ENCODE data around the gene STARD13.

STARD13 gene

DNA sequence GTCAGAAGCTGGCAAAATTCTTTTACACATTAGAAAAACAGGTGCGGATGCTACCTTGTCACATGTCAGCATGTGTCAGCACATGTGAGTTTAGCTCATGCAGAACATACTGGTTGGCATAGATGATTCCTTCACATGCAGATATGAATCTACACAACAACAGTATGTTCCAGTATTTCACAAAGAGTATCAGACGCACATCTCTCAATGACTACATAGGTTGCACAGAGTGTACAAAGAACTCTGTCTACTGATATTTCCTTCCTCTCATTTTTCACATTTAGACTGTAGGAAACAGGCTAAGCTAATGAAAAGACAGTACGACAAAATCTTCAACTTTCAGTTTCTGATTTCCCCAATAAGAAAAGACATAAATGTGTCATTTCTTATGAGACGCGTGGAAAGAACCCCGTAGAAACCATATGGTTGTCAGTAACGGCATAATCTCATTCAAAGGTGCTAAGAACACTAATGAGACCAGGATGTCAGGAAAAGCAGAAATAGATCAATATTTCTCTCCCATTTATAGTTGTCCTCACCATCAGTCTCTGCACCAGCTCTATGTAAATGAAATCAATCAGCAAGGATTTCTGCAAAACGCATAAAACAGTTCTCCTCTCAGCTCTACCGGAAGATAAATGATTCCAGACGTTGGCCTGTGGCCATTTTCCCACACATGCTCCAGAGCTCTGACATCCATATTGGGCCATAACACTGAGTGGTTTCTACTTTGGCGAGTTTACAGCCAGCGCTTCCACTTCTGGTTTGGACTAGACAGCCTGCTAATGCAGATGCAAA lies 81.2 kb downstream of the STARD13 start:
- H3K4me3 ChIP-seq (ENCODE audit: low read length) = no peak overlapping the region
- no peak for DNase-seq (ENCODE audit: low read depth)
- TF ChIP-seq, protein P1, sequence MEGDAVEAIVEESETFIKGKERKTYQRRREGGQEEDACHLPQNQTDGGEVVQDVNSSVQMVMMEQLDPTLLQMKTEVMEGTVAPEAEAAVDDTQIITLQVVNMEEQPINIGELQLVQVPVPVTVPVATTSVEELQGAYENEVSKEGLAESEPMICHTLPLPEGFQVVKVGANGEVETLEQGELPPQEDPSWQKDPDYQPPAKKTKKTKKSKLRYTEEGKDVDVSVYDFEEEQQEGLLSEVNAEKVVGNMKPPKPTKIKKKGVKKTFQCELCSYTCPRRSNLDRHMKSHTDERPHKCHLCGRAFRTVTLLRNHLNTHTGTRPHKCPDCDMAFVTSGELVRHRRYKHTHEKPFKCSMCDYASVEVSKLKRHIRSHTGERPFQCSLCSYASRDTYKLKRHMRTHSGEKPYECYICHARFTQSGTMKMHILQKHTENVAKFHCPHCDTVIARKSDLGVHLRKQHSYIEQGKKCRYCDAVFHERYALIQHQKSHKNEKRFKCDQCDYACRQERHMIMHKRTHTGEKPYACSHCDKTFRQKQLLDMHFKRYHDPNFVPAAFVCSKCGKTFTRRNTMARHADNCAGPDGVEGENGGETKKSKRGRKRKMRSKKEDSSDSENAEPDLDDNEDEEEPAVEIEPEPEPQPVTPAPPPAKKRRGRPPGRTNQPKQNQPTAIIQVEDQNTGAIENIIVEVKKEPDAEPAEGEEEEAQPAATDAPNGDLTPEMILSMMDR (IDR thresholded peaks at IDR 0.05; ENCODE audit: insufficient read depth, low read depth, low read length, missing control alignments) = no peak

DNA sequence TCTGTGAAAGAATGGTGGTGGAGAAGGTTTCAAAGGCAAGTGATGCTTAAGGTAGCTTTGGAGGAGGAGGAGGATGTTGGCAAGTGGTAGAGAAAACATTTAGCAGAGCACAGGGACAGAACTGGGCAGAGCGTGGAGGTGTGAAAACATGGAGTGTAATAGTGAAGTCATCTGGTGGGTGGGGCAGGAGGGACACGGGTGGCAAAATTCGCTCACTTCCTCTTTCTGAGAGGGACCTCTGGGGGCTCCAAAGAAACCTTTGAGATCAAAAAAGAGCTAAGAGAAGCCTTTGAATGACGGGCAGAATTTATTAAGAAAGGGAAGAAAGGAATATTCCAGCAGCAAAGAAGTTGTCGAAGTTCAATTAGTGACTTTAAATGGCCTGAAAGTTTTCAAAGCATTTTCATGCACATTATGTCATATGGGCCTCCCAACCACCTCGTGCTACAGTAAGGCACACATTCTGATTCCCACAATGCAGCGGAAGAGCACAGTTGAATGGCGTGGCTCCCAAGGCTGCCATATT lies 82.8 kb downstream of the STARD13 start:
- no peak for DNase-seq (ENCODE audit: low read depth)
- H3K4me3 ChIP-seq (ENCODE audit: low read length) = no peak overlapping the region
- TF ChIP-seq, protein P1 (IDR thresholded peaks at IDR 0.05; ENCODE audit: insufficient read depth, low read depth, low read length, missing control alignments) = no peak

DNA sequence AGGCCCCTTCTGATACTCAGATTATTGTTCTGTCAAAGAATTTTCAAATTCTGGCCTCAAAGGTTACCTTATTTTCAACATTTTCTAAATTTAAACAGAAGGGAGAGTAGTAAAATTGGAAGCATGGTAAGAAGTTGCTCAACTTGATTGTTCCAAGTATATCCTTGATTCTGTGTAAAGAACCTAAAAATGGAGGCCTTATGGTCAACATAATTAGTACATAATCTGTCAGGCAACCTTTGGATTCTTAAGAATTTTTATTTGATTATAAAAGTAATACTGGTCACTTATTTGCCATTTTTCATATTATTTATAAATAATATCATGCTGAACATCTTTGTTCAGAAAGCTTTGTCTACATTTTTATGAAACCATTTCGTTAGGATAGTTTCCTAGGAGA lies 83.9 kb downstream of the STARD13 start:
- TF ChIP-seq, protein P1 (IDR thresholded peaks at IDR 0.05; ENCODE audit: insufficient read depth, low read depth, low read length, missing control alignments) = no peak
- no peak for DNase-seq (ENCODE audit: low read depth)
- H3K4me3 ChIP-seq (ENCODE audit: low read length) = no peak overlapping the region

DNA sequence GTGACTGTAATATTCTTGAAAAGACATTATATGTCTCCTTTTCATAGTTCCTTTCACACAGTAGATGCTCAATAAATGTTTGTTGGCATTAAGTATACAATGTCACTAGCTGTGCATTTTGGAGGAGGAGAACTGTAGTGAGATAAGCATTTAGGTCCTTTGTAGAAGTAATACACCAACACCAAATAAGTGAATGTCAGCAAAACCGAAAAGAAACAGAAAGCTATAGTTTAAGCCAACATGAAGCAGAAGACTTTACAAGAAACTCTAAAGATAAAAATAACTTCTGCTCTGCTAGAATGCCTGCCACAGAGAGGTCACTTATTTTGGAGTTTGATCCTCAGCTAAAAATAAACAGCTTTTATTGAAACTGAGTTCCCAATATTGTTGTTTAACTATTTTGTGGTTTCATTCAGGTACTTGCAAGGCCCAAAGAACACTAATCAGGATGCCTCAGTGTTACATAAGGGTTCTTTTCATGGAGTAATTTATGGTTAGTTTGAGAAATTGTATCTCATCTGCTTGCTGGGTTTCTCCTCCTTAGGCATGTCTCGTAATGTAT lies 86.2 kb downstream of the STARD13 start:
- DNase-seq (ENCODE audit: low read depth) = no peak
- no peak overlapping the region for H3K4me3 ChIP-seq (ENCODE audit: low read length)
- TF ChIP-seq, protein P1 (IDR thresholded peaks at IDR 0.05; ENCODE audit: insufficient read depth, low read depth, low read length, missing control alignments) = no peak

DNA sequence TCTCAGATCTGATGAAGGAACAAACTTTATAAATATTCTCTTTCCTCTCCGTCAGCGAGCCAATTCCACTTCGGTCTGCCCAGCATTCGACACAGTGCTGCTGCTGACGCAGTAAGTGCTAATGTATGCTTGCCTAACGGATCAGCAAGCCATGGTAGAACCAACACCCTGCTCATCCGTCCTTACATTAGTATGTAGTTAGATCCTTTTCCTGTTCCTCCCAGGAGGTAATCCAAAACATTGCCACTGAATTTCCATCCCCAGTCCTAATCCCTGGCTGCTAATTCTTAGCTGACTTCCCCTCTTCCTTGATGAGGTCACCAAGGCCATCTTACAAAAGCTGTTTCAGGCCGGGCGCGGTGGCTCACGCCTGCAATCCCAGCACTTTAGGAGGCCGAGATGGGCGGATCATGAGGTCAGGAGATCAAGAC lies 88.0 kb downstream of the STARD13 start:
- TF ChIP-seq, protein P1 (IDR thresholded peaks at IDR 0.05; ENCODE audit: insufficient read depth, low read depth, low read length, missing control alignments) = no peak
- DNase-seq (ENCODE audit: low read depth) = no peak
- no peak overlapping the region for H3K4me3 ChIP-seq (ENCODE audit: low read length)

DNA sequence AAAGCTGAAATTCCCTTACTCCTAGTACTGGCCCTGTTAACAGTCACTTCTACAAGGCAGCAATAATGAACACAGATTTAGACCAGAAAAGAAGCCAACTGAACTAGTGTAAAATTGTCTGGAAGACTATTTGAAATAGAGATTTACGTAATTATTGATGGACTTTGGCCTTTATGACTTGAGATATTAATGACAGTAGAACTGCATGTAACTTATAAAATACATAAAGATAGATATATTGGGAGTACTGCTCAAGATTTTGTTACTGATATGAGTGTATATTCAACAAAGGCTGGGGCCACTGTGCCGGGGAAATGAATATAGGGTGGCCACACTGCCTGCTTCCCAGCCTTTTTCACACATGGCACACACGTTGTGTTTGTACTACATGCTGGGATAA lies 88.8 kb downstream of the STARD13 start:
- DNase-seq (ENCODE audit: low read depth) = no peak
- H3K4me3 ChIP-seq (ENCODE audit: low read length) = no peak overlapping the region
- TF ChIP-seq, protein P1 (IDR thresholded peaks at IDR 0.05; ENCODE audit: insufficient read depth, low read depth, low read length, missing control alignments) = no peak
